KOPT-K1 (cell line): Measurements from ENCODE around the gene YWHAB.

Experiments
- H3K27ac ChIP-seq: fragments of 200-600 bp; sonication (generic); 2 replicates; pipeline ENCODE4 v1.5.1; 2016; ENCODE audit warnings: antibody characterized with exemption, mild to moderate bottlenecking, low read depth, low read length; ENCODE audit not compliant: poor library complexity, severe bottlenecking
- H3K36me3 ChIP-seq: fragments of 200-600 bp; sonication (generic); 2 replicates; pipeline ENCODE4 v1.5.1; 2017; ENCODE audit warnings: antibody characterized with exemption, mild to moderate bottlenecking, low read length, moderate library complexity; ENCODE audit not compliant: insufficient read depth
- H3K9me3 ChIP-seq: fragments of 200-600 bp; sonication (generic); 2 replicates; pipeline ENCODE4 v1.5.1; 2017; ENCODE audit warnings: antibody characterized with exemption, low read length, mild to moderate bottlenecking; ENCODE audit not compliant: insufficient read depth, poor library complexity, severe bottlenecking

The YWHAB gene

DNA sequence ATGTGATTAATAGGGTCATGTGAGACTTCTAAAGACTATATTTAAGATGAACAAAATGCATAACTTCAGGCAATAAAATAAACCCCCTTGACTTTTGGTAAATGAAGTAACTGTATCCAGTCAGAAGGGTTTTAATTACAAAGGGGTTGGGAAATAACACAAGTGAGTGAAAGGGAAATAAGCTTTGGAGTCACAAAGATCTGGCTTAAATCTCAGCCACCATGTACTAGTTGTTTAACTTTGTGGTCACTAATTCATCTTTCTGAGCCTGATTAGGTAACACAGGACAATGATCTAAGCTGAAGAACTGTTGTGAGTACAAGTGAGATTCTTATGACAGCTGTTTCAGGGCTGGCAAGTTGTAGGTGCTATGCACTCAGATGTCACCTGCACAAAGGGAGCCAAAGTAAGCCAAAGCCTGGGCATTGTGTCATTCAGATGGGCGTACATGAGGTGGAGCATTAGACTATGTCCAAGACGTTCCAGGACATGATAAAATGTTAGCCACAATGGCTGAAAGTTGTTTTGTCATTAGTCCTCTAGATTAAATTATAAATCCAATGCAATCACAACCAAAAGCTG, 60.9 kb downstream of the YWHAB start:
- peaks cover 100% of the 10 kb centered on the region for H3K36me3 ChIP-seq
- H3K27ac ChIP-seq = no peak overlapping the region
- H3K9me3 ChIP-seq = no peaks in the 10 kb centered on the region

GRCh38 chr20:44948107-44948506, 62.6 kb downstream of the YWHAB start:
- no peak overlapping the region for H3K27ac ChIP-seq
- no peaks in the 10 kb centered on the region for H3K9me3 ChIP-seq
- H3K36me3 ChIP-seq = peaks cover 100% of the 10 kb centered on the region

DNA sequence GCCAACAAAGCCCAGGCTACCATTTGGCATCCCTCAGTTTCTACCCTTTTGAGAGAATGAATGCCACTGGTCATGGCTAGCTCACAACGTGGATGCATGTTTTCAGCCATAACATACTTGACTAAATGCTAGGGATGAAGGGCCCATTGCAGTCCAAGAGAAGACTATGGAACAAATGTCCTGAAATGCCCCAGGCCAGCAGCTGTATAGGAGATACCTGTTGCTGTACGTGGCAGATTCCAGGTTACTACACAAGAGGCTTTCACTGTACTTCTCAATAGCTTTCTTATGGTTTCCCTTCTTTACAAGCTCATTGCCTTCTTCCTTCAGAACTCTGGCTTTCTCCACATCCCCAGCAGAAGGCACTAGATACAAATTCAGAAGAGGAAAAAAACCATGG, 63.0 kb downstream of the YWHAB start:
- H3K27ac ChIP-seq = no peak overlapping the region
- no peaks in the 10 kb centered on the region for H3K9me3 ChIP-seq
- peaks cover 100% of the 10 kb centered on the region for H3K36me3 ChIP-seq

GRCh38 chr20:44950368-44950767, 64.9 kb downstream of the YWHAB start:
- H3K36me3 ChIP-seq = peaks cover 100% of the 10 kb centered on the region
- H3K27ac ChIP-seq = no peak overlapping the region
- H3K9me3 ChIP-seq = no peaks in the 10 kb centered on the region

- H3K36me3 ChIP-seq = peaks cover 100% of the 10 kb centered on the region
- no peak overlapping the region for H3K27ac ChIP-seq
These were observed 67.2 kb downstream of the YWHAB start for GRCh38 chr20:44952731-44953130.

DNA sequence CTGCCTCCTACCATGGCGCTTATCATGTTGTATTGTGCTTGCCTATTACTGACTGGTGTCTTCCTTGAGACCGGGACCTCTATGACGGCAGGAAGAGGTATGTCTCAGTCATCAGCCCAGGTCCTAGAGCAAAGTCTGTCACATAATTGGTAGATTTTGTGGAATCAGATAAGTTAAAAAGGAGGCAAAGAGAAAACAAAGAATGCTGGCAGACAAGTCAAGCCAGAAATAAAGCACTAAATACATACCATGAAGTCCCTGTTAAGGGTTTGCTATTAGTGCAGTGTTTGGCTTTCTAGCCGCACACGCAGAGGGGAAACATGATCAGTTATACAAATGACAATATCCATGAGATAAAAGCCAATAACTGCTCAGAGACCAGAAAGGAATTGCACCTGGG, 68.7 kb downstream of the YWHAB start:
- Histone ChIP-seq H3K27ac (no peak overlapping the region), H3K9me3 (no peaks in the 10 kb centered on the region), H3K36me3 (peaks cover 95% of the 10 kb centered on the region)

More at GRCh38 chr20:44952731-44953130, 67.2 kb downstream of the YWHAB start:
- H3K9me3 ChIP-seq = no peaks in the 10 kb centered on the region

GRCh38 chr20:44955270-44955669, 69.8 kb downstream of the YWHAB start:
- Histone ChIP-seq H3K36me3 (peaks cover 85% of the 10 kb centered on the region), H3K27ac (no peak overlapping the region), H3K9me3 (no peaks in the 10 kb centered on the region)

- Histone ChIP-seq H3K36me3 (peaks cover 73% of the 10 kb centered on the region), H3K27ac (no peak overlapping the region), H3K9me3 (no peaks in the 10 kb centered on the region)
These were observed 70.9 kb downstream of the YWHAB start for GRCh38 chr20:44956410-44956809.
